Measurements from ENCODE around the gene IL11. TPM values are rescaled to one million over a fixed set of nuclear protein-coding genes. Genes with fewer than 3 reads are reported as not detected.

IL11 gene
- total RNA-seq, 2 experiments from 2014 or later, result 0.27 TPM

DNA sequence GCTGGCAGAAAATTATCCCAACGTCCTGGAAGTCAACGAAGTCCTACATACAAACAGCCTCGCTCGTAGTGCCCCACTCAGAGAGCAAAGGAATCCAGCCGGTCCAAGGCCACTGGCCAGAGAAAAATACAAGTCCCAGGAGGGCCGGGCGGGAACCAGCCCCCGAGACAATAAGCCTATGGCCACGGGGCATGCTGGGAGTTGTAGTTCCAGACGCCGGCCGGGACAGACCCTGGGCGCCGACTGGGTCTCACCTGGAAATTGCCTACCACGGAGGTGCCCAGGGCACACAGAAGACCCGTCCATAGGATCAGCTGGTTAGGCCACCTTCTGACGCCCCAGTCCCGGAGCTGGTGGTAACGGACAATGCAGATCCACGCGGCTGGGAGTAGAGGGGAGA, 50.5 kb downstream of the IL11 start:
- no peak overlapping the region for H3K27ac Mint-ChIP-seq
- ChIA-PET POLR2A (no interaction called here), CTCF (interaction anchor here (0.5 to 2.1 kb wide), 3 partner anchors 15 to 25 kb away, joined by 3 to 9 read pairs (median 3); no protein-coding TSS in a partner anchor)

GRCh38 chr19:55316646-55317045, 53.6 kb downstream of the IL11 start:
- POLR2A ChIA-PET, result no interaction called here

More for the DNA sequence above, 50.5 kb downstream of the IL11 start:
- Mint-ChIP-seq H3K9me3 (no peaks in the 10 kb centered on the region), H3K4me1 (peaks cover 7% of the 10 kb centered on the region), H3K4me3 (no peak overlapping the region), H3K27me3 (peaks cover 14% of the 10 kb centered on the region), H3K36me3 (ENCODE audit: low read depth) (no peaks in the 10 kb centered on the region)
- DNase-seq, result no peak

DNA sequence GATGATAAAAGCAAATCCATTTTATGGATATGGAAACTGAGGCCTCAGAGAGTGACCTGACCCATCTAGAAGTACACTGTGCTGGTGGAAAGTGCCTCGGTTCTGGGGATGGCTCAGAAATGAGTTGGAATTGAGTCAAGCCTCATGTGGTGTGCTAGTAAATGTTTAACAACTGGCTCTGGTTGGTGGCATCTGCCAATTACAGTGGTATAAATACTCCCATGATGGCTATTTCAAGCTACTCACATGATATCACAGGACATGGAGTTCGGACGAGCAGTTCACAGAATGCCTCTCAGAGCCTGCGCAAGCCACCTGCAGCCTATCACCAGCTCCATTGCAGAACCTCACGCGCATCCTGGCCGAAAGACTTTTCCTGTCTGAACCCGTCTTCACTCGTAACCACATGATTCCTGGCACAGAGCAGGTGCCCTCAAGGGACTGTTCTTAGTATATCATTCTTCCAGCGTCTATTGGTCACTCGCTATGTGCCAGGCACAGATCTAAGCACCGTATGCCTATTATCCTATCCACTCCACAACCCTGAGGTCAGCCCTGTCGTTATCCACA, 54.2 kb downstream of the IL11 start:
- ChIA-PET CTCF (no interaction called here), POLR2A (no interaction called here)
- H3K27ac Mint-ChIP-seq, result no peak overlapping the region
- no peaks in the 10 kb centered on the region for H3K4me1 Mint-ChIP-seq
- H3K4me3 Mint-ChIP-seq, result no peak overlapping the region
- no peaks in the 10 kb centered on the region for H3K27me3 Mint-ChIP-seq
- no peaks in the 10 kb centered on the region for H3K9me3 Mint-ChIP-seq
- DNase-seq, result no peak
- H3K36me3 Mint-ChIP-seq (ENCODE audit: low read depth), result no peaks in the 10 kb centered on the region

More at GRCh38 chr19:55316646-55317045, 53.6 kb downstream of the IL11 start:
- Mint-ChIP-seq H3K9me3 (no peaks in the 10 kb centered on the region), H3K27me3 (peaks cover 2% of the 10 kb centered on the region), H3K36me3 (ENCODE audit: low read depth) (no peaks in the 10 kb centered on the region), H3K27ac (no peak overlapping the region), H3K4me1 (peaks cover 2% of the 10 kb centered on the region), H3K4me3 (no peak overlapping the region)
- CTCF ChIA-PET, result interaction anchor here (1.7 to 2.5 kb wide), 2 partner anchors 10 to 22 kb away, joined by 9 read pairs; no protein-coding TSS in a partner anchor
- DNase-seq, result no peak

- no peak for DNase-seq
- ChIA-PET CTCF (no interaction called here), POLR2A (no interaction called here)
- Mint-ChIP-seq H3K4me3 (no peak overlapping the region), H3K27ac (no peak overlapping the region), H3K27me3 (no peaks in the 10 kb centered on the region), H3K4me1 (no peaks in the 10 kb centered on the region), H3K36me3 (ENCODE audit: low read depth) (no peaks in the 10 kb centered on the region), H3K9me3 (no peaks in the 10 kb centered on the region)
Measured at GRCh38 chr19:55314396-55314795, 55.9 kb downstream of the IL11 start.

Other genes starting within 250 kb of the IL11 start
- under 1 TPM in 1 of 2 experiments, not detected in 1; 0.32 TPM for gene TNNT1, start 221.3 kb downstream of the IL11 start, total RNA-seq
- gene TNNI3, start 212.7 kb downstream of the IL11 start, total RNA-seq, result not detected
- not detected for gene DNAAF3, start 203.8 kb downstream of the IL11 start, total RNA-seq
- gene SYT5, start 190.2 kb downstream of the IL11 start, total RNA-seq, result under 1 TPM in 1 of 2 experiments, not detected in 1; 0.17 TPM
- not detected for gene PTPRH, start 161.0 kb downstream of the IL11 start, total RNA-seq
- 10 to 100 TPM; 12.7 to 16.7 TPM for gene TMEM86B, start 141.7 kb downstream of the IL11 start, total RNA-seq
- 100 to 1,000 TPM; 189 to 222 TPM for gene PPP6R1, start 111.4 kb downstream of the IL11 start, total RNA-seq
- gene HSPBP1, start 90.4 kb downstream of the IL11 start, total RNA-seq, result 10 to 100 TPM; 23.1 to 26.9 TPM
- gene BRSK1, start 86.5 kb downstream of the IL11 start, total RNA-seq, result 1 to 10 TPM; 6.8 TPM
- gene TMEM150B, start 45.1 kb downstream of the IL11 start, total RNA-seq, result under 1 TPM in 1 of 2 experiments, not detected in 1; 0.79 TPM
- 10 to 100 TPM; 21.7 to 28.3 TPM for gene KMT5C, start 30.6 kb downstream of the IL11 start, total RNA-seq
- gene COX6B2, start 15.7 kb downstream of the IL11 start, total RNA-seq, result not detected
- not detected for gene GARIN5B, start 7.2 kb downstream of the IL11 start, total RNA-seq
- gene TMEM190, start 6.4 kb upstream of the IL11 start, total RNA-seq, result not detected
- gene TMEM238, start 13.8 kb upstream of the IL11 start, total RNA-seq, result 10 to 100 TPM; 20.6 to 29.8 TPM
- 1,000 to 10,000 TPM; 3,109 to 3,457 TPM for gene RPL28, start 15.5 kb upstream of the IL11 start, total RNA-seq
- 100 to 1,000 TPM; 238 to 255 TPM for gene UBE2S, start 37.3 kb upstream of the IL11 start, total RNA-seq
- not detected for gene SHISA7, start 72.8 kb upstream of the IL11 start, total RNA-seq
- 10 to 100 TPM; 18.9 to 20.7 TPM for gene ISOC2, start 91.2 kb upstream of the IL11 start, total RNA-seq
- gene C19orf85, start 94.3 kb upstream of the IL11 start, total RNA-seq, result not detected
- gene ZNF628, start 106.2 kb upstream of the IL11 start, total RNA-seq, result 1 to 10 TPM; 7.3 to 9.7 TPM
- 10 to 100 TPM; 11.7 TPM for gene NAT14, start 114.7 kb upstream of the IL11 start, total RNA-seq
- gene SSC5D, start 118.0 kb upstream of the IL11 start, total RNA-seq, result under 1 TPM; 0.42 to 0.98 TPM
- not detected for gene SBK2, start 166.7 kb upstream of the IL11 start, total RNA-seq
- gene SBK3, start 175.1 kb upstream of the IL11 start, total RNA-seq, result not detected
- gene ZNF579, start 210.4 kb upstream of the IL11 start, total RNA-seq, result 1 to 10 TPM; 7.0 to 8.0 TPM
- gene FIZ1, start 229.1 kb upstream of the IL11 start, total RNA-seq, result 10 to 100 TPM; 15.3 to 16.9 TPM
- gene ZNF524, start 229.8 kb upstream of the IL11 start, total RNA-seq, result 10 to 100 TPM; 31.2 to 32.9 TPM
- 10 to 100 TPM; 14.2 TPM for gene ZNF865, start 235.2 kb upstream of the IL11 start, total RNA-seq

All from activated CD4-positive, alpha-beta T cell treated with anti-CD3 and anti-CD28 coated beads, Interleukin-2, amount 10 ng/mL, durations not matched to agents 7 days and 5 days (primary cell).